Measurements from ENCODE around the gene TMEM140.

Gene TMEM140

DNA sequence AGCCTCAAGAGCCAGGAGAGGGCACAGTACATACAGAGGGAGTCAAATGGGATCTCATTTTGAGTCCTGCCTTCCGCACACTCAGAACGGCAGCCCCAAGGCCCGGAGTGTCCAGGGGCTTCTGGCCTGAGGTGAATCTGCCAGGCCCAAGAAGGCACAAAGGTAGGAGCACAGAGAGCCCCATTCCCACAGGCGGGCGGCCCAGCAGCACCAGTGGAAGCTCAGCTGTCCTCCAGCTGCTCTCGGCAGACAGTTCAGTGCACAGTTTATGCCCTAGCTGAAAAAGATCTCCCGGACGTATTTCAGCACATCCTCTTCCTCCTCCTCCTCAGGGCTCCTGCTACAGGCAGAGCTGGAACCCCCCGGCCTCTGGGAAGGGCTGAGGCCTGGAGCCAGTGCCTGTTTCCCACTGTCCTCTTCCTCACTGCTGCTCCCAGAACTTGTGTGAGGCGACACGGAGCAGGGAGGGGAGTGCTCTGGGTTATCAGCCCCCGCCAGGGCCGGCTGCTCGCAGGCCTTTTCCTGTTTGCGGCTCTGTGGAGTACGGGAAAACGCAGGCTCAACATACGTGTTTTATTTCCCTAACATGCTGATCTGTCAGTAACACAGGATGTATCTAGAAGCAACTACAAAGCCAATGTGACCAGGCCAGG, 18.6 kb downstream of the TMEM140 start:
- no peak for ATAC-seq
- no peak for TF ChIP-seq ZFP3 (CRISPR knock-in tag; IDR thresholded peaks at IDR 0.05)
- no peak for TF ChIP-seq SNAI2 (CRISPR knock-in tag; IDR thresholded peaks at IDR 0.05)
- no peak for TF ChIP-seq PATZ1 (CRISPR knock-in tag; IDR thresholded peaks at IDR 0.05; ENCODE audit: borderline replicate concordance)
- TF ChIP-seq ZNF70 (CRISPR knock-in tag; IDR thresholded peaks at IDR 0.05): no peak
- no peak for TF ChIP-seq ISL1 (CRISPR knock-in tag; IDR thresholded peaks at IDR 0.05)

- TF ChIP-seq PPARA (CRISPR knock-in tag; IDR thresholded peaks at IDR 0.05; ENCODE audit: borderline replicate concordance) (no peak), GLIS3 (CRISPR knock-in tag; IDR thresholded peaks at IDR 0.05) (no peak), RARB (CRISPR knock-in tag; IDR thresholded peaks at IDR 0.05) (no peak), POU6F1 (CRISPR knock-in tag; IDR thresholded peaks at IDR 0.05; ENCODE audit: borderline replicate concordance, low read depth) (no peak), ZFP3 (CRISPR knock-in tag; IDR thresholded peaks at IDR 0.05) (no peak), ZFP30 (CRISPR knock-in tag; IDR thresholded peaks at IDR 0.05) (no peak), PATZ1 (CRISPR knock-in tag; IDR thresholded peaks at IDR 0.05; ENCODE audit: borderline replicate concordance) (no peak), TOX (CRISPR knock-in tag; IDR thresholded peaks at IDR 0.05; ENCODE audit: borderline replicate concordance) (no peak), ZC3H10 (CRISPR knock-in tag; IDR thresholded peaks at IDR 0.05) (no peak), ZNF8 (CRISPR knock-in tag; IDR thresholded peaks at IDR 0.05) (no peak), ZNF565 (CRISPR knock-in tag; conservative IDR thresholded peaks at IDR 0.05; ENCODE audit: low read depth) (no peak), ARNTL (CRISPR knock-in tag; IDR thresholded peaks at IDR 0.05; ENCODE audit: borderline replicate concordance, low read depth) (no peak)
- TF ChIP-seq, protein P1, sequence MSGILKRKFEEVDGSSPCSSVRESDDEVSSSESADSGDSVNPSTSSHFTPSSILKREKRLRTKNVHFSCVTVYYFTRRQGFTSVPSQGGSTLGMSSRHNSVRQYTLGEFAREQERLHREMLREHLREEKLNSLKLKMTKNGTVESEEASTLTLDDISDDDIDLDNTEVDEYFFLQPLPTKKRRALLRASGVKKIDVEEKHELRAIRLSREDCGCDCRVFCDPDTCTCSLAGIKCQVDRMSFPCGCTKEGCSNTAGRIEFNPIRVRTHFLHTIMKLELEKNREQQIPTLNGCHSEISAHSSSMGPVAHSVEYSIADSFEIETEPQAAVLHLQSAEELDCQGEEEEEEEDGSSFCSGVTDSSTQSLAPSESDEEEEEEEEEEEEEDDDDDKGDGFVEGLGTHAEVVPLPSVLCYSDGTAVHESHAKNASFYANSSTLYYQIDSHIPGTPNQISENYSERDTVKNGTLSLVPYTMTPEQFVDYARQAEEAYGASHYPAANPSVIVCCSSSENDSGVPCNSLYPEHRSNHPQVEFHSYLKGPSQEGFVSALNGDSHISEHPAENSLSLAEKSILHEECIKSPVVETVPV (CRISPR knock-in tag; IDR thresholded peaks at IDR 0.05): no peak
- TF ChIP-seq, protein P2, sequence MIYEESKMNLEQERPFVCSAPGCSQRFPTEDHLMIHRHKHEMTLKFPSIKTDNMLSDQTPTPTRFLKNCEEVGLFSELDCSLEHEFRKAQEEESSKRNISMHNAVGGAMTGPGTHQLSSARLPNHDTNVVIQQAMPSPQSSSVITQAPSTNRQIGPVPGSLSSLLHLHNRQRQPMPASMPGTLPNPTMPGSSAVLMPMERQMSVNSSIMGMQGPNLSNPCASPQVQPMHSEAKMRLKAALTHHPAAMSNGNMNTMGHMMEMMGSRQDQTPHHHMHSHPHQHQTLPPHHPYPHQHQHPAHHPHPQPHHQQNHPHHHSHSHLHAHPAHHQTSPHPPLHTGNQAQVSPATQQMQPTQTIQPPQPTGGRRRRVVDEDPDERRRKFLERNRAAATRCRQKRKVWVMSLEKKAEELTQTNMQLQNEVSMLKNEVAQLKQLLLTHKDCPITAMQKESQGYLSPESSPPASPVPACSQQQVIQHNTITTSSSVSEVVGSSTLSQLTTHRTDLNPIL (CRISPR knock-in tag; IDR thresholded peaks at IDR 0.05; ENCODE audit: low read depth): no peak
- no peak for ATAC-seq
These were observed 19.6 kb downstream of the TMEM140 start for GRCh38 chr7:135167365-135167917.

DNA sequence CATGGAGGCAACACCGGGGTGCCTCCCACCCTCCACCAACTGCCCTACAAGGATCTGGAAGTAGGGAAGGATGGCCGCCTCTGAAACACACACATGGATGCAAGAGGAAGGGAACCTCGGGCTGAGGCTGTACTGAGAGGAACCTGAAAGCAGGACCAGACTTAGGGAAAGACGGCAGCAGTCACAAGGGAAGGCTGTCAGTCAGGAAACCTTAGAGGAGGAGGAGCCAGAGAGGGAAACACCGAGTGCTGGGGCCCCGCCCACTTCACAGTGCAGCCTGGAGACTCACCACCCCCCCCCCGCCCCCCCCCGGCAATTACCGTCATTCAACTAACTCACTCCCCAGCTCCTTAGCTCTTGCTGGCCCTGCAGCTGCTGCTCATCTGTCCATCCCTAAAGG, 20.1 kb downstream of the TMEM140 start:
- ATAC-seq: no peak
- no peak for TF ChIP-seq ZFP30 (CRISPR knock-in tag; IDR thresholded peaks at IDR 0.05)
- no peak for TF ChIP-seq OSR1 (CRISPR knock-in tag; IDR thresholded peaks at IDR 0.05)
- no peak for TF ChIP-seq PPARA (CRISPR knock-in tag; IDR thresholded peaks at IDR 0.05; ENCODE audit: borderline replicate concordance)
- TF ChIP-seq BACH2 (CRISPR knock-in tag; IDR thresholded peaks at IDR 0.05; ENCODE audit: borderline replicate concordance): no peak
- TF ChIP-seq ZNF70 (CRISPR knock-in tag; IDR thresholded peaks at IDR 0.05): no peak
- no peak for TF ChIP-seq POU6F1 (CRISPR knock-in tag; IDR thresholded peaks at IDR 0.05; ENCODE audit: borderline replicate concordance, low read depth)
- TF ChIP-seq GLIS3 (CRISPR knock-in tag; IDR thresholded peaks at IDR 0.05): no peak
- TF ChIP-seq ZNF565 (CRISPR knock-in tag; conservative IDR thresholded peaks at IDR 0.05; ENCODE audit: low read depth): no peak
- TF ChIP-seq ARNTL (CRISPR knock-in tag; IDR thresholded peaks at IDR 0.05; ENCODE audit: borderline replicate concordance, low read depth): no peak
- no peak for TF ChIP-seq ISL1 (CRISPR knock-in tag; IDR thresholded peaks at IDR 0.05)
- TF ChIP-seq TSHZ2 (CRISPR knock-in tag; IDR thresholded peaks at IDR 0.05): no peak
- TF ChIP-seq ZNF8 (CRISPR knock-in tag; IDR thresholded peaks at IDR 0.05): no peak
- no peak for TF ChIP-seq ZFP3 (CRISPR knock-in tag; IDR thresholded peaks at IDR 0.05)
- TF ChIP-seq, protein P1 (CRISPR knock-in tag; IDR thresholded peaks at IDR 0.05): no peak
- no peak for TF ChIP-seq ESRRG (CRISPR knock-in tag; IDR thresholded peaks at IDR 0.05)
- no peak for TF ChIP-seq SNAI2 (CRISPR knock-in tag; IDR thresholded peaks at IDR 0.05)
- no peak for TF ChIP-seq ZC3H10 (CRISPR knock-in tag; IDR thresholded peaks at IDR 0.05)
